Fibroblast of skin of back (primary cell): ENCODE measurements around the gene PDZRN3.

Experiments
- DNase-seq: peaks from one replicate; pipeline ENCODE4 v3.0.0-alpha.2; 2013

Gene PDZRN3

DNA sequence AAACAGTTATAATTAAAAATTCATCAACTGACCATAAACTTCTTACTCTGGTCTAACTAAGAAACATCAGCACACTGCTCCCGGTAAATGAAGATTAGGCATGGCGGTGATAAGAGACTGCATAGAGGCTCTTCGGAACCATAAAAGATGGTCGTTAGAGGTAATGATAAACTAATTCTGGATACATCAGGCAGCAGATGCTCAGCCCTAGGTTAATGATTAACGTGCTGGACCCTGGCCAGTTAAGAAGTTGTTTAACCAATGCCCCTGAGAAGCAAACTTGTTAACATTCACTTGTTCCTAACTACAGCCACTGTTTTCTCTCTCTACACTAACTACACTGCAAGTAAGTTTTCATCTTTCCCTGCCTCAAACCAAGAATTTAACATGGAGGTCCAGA is 111.5 kb downstream of the PDZRN3 start:
- DNase-seq, result no peak

DNA sequence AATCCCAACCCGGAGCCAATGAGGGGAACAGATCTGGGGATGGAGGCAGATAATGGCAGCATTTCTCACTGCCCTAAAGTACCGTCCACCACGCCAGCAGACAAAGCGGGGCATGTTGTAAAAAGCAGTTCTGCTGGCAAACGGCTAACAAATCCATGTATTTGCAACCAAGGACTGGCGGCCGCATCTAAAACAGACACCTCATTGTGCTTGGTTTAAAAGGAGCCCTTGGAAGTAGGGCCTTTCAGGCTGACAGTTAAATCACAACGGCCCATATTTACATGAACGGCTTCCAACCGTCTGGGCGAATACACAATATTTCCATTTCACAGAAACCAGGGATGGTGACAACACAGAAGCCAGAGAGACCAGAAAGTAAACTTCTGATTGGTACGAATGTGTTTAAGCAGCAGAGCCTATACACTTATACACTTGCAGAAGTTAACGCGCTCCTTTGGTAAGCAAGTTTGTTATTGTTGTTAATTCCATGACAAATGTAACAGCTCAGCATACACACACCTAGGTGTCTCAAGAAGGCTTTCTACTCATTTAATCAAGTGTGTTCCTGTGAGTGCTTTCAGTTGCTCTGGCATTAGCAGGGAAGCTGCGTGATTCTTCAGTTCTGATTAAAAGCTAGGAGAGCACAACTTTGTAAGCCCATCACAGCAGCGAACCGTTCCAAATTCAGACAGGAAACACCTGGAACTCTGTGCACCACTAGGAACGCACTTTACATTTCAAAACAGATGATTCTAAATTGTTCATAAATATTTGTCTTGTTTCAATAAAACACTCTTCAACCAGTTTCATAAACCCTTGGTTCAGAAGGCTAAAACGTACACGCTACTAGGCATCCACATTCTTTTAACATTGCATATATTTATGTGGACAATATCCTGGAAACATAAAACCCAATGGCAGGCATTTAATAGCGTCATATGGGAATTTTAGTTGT is 112.9 kb downstream of the PDZRN3 start:
- DNase-seq, result peak; percentile 60

DNA sequence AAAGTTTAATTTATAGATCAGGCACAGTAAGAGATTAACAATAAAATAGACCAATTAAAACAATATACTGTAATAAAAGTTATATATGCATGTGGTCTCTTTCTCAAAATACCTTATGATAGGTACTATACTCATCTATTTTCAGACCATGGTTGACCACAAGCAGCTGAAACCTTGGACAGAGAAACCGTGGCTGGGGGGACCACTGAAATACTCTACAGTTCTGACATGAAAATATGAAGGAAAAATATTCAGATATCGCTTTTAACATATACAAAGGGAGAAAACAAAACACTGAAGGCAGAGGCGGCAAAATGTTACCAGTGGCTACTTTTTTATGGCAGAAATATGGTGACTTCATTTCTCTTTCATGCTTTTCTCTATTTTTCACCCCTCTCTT is 114.0 kb downstream of the PDZRN3 start:
- no peak for DNase-seq

DNA sequence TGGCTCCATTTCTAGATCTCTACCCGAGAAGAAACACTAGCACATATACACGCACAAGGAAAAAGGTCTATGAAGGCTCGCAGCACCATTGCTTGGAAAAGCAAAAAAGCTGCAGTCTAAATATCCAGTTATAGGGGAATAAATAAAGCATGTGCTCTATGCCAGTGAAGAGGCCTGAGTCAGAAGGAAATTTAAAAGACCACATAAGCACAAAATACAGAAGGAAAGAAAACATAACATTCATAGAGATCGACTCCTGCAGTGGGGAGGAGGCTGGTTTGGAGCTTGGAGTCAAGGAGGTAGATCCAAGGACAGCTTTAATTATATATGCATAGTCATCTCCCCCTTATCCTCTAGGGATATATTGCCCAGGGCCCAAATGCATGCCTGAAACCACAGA is 114.4 kb downstream of the PDZRN3 start:
- DNase-seq, result peak; percentile 55

DNA sequence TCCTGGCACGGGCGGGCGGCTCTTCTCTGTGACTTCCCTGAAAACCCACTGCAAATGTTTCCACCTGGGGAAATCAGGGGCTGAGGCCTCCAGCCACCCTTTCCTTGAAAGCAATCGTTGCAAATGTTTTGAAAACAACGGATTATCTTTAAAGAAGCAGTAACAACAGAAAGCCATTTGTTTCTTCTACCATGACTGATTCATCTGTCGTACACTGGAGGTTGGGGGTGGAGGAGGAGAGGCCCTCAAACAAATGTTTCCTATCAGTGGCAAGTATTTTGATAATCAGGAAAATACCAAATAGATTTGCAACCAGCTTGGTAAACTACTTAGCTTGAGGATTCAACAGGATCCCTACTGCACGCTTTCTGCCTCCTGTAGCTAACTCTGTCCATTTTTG is 114.9 kb downstream of the PDZRN3 start:
- peak; percentile 33 for DNase-seq

DNA sequence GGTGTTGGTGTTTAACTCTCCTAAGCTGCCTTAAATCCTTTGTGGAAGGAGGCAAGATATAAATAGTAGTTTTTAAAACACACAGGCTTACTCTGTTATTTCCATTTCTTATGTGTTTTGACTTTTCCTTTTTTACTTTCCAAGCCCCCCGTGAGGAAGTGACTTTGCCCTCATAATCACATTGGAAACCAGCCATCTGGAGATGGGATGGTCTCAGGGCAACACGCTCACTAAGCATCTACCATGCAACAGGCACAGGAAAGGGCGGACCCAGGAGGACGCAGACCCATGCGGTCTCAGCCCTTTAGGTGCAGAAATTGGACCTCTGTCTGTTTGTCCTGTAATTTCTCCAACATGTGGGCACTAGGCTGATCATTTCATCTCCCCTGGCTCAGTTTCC is 115.7 kb downstream of the PDZRN3 start:
- DNase-seq, result no peak

DNA sequence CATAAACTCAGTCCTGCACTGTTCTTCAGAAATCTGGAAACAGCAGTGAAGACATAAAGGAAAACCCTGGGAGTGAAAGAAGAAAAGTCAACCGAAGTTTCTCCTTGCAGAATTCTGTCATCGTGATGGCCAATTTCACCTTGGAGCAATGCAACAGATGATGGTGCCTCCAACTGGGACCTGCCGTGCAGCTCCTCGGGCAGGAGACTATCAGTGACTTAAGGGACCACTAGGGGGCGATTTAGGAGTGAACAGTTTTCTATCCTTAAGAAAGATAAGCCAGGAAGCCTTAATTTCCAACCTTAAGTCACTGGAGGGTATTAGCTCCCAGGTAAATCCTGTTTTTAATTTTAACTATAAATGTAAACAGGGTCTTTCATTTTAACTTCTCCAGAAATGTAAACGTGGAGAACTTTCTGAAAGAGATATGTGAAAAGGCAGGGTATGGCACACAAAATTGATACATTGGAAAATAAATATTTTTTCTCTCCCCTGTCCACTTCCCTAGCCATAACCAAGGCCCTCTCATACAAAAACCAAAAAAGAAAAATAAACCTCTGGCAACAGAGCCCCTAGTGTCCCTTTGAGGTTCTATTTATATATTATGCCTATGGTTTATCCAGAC is 116.3 kb downstream of the PDZRN3 start:
- peak; percentile 69 for DNase-seq

DNA sequence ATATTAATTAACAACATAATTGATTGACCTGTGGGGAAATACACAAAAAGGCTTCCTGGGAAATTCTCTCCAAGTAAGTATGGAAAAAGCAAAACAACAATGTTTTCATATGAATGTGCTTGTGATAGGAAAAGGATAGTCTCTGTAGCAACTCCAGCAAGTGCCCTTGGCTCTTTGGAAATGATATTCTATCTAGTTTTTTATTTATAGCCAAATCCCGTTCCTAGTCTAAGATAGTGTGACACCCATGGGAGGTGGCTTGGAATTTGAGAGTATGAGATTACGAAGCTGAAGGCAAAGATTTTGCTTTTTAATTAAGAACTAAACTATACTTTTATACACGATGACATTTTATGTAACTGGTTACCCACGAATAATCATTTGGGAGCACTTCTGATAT is 119.9 kb downstream of the PDZRN3 start:
- DNase-seq, result no peak

DNA sequence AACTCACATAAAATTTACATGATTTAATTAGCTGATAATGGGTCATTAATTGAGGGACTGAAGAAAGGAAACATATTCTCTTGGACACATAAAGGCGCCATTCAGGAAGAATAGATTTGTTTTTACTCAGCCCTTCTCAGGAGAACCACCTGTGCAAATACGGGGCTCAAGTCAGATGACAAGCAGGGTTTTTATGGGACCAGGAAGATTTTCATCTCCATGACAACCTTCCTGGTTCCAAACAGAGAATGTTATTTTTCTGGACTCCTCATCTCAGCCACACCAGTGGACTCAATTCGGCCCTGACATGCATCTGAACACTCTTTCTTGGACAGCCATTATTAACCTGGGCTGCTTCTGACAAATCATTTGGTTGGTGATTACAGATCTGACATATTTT is 120.5 kb downstream of the PDZRN3 start:
- DNase-seq, result no peak

DNA sequence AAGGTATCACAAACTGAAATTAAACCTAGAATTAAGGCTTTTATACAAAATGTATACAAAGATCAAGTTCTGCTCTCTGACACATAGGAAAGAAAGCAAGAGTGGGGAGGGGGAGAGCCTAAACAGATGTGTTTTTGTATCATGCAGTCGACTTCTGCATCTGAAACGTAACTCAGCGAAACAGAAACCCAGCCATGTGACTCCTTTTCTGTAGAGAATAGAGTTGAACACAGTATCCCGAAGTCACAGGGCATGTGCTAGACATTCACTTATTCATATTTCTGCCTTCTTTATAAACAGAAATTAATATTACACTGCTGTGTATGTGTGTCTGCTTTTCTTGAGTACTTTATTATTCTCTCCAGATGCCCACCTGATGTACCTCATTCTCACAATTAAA is 121.0 kb downstream of the PDZRN3 start:
- DNase-seq, result no peak

DNA sequence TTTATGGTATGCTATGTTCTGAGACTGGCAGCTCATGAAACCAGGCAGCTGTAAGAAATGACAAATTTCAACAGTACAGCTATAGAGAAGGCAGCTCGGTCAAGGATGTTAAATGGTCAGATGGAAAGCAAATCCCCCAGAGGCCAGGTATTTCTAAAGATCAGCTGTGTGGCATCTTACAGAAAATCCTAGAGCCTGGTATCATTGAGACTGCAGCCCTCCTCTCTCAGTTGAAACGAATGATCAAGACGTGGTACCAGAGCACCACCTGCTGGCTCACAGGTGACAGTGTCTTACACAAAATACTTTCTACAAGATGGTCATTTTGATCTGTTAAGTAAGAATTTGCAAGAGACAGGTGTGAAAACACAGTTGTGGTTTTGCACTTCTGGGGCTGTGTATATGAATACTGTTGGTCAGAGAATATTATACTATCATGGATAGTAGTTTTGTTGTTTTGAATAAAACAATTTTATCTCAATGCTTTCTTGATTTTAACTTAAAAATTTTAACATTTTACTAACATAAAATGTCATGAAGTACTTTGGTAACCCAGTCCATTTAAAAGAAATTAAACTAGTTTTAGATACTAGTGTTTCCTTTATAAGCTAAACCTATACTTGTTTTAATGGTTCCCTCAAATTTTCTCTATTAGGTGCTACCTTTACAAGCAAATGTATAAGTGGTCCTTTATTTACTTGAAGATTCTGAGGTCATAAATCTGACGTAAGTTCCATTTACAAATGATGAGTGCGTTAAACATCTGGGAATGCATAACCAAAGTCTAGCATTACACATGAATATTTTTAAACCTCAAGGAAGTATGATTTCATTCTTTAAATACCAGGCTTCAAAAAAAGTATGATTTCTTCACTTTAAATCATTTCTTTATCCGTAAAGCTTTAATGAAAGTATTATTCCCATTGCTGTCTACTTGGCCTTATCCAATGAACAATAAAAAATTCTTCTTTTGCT is 121.8 kb downstream of the PDZRN3 start:
- peak; percentile 93 for DNase-seq

DNA sequence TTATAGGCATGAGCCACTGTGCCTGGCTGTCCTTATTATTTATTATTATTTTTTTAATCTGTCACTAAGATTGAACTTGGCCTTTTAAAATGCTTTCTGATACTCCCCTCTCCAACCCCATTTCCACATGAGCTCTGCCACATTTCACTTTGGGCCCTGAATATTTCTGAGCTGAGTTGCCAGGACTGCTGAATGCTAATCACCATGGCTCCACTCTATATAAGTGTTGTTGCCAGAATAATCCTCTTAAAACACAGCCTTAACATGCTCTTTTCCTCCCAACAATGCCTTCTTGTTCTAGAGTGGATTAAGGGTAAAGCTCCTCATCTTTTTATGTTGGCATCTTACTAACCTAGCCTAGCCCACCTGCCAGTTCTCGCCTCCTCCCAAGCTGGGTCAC is 124.4 kb downstream of the PDZRN3 start:
- peak; percentile 54 for DNase-seq

DNA sequence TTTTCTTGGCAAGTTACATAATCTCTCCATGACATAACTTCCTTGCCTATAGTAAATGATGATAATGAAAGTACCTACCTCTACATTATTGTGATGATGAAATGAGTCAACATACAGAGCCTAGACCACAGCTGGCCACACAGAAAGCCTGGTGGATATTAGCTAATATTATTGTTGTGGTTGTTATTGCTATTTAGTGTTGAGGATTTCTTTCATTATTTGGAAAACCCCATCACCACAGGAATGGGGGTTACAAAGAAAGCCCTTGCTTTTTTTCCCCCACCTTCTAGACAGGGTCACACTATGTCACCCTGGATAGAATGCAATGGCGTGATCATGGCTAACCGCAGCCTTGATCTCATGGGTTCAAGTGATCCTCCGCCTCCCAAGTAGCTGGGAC is 125.0 kb downstream of the PDZRN3 start:
- DNase-seq, result peak; percentile 54

DNA sequence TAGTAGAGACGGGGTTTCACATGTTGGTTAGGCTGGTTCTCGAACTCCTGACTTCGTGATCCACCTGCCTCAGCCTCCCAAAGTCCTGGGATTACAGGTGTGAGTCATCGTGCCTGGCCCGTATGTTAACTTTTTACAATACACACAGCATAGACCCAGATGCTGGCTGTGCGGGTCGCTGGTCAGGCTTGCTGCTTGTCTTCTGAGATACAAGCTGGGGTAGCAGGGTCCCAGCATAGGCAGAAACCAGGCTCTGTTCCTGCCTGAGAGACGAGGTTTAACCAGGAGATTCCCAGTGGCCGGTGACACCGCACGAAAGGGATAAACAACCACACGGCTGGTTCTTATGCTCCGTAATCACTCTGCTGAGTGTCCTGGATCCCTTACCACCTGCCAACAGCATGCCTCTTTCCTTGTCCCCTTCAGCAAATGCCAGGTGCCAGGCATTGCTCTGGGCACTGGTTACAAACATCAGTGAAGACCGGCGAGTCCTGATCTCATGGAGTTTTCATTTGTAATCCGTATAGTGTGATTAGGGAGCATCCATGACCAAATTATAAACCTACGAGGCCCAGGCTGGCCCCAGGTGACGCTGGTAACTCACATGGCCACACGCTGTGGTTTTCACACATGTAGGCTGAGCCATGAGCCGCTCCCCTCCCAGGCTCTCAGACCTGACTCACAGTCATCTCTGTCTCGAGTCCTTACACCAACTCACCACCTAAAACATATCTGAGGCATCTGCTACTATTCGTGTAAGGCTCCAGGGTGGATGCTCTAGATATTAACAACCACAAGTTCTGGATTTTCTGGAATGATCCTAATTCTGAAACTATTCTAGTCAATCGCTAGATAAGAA is 125.7 kb downstream of the PDZRN3 start:
- DNase-seq, result peak; percentile 44

DNA sequence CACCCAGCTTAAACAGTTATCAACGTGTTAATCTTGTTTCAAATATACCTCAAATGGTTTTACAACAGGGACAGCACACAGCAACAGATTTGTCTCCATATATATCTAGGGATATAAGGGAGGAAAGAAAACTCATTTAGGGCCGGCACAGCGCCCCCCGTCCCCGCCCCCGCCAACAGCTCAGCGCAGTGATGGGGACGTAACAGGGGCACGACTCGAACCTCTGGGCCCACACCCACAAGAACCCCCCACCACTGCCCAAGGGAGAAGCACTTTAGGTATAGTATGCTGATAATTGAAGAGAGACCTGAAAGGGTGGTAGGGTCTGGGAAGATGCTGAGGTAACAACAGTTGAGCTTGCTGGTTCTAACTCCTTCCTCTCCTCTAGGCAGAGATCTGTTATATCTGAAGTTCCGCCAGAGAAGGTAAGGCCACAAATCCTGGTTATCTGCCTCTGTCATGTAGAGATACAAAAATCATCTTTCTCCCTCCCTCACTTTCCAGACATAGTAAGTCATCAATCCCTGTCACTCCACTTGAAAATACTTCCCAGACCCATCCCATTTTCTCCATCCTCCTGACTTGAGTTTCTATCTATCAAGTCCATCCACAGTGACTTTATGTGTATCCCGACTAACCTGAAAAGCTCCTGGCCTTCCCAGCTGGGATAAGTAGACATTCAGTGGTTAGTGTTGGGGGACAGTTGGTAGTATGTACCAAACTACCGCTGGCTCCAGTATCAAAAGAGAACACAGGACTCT is 126.9 kb downstream of the PDZRN3 start:
- no peak for DNase-seq

DNA sequence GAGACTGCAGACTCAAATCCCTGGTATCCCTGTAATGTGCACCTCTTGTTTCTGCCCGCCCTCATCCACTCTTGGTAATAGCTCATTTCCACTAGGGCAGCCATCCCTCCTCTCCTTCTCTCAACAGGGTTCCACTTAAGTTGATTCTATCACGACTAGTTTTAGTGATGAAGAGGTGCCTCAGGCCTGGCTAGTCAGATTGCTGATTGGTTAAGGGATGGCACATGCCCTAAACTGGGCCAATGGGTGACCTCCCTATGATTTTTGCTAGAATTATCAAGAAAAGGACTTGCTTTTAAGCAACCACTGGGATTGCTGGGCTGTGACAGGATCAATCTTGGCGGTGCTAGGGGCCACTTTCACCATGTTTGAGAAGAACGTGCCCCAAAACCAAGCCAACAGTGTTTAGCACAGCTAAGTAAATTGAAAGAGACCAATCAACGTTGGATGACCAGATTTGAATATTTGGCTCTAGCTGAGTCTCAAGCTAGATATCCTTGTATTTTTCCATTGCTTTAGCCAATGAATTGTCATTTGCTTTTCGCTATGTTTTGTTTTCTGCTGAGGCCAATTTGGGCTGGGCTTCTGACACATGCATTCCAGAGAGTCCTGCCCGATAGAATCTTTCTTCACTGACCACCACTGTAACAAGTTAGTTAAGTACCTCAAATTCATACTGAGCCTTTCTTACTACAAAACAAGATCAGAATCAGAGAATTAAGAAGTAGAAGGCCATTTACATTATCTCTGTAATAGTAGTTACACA is 131.0 kb downstream of the PDZRN3 start:
- peak; percentile 88 for DNase-seq

DNA sequence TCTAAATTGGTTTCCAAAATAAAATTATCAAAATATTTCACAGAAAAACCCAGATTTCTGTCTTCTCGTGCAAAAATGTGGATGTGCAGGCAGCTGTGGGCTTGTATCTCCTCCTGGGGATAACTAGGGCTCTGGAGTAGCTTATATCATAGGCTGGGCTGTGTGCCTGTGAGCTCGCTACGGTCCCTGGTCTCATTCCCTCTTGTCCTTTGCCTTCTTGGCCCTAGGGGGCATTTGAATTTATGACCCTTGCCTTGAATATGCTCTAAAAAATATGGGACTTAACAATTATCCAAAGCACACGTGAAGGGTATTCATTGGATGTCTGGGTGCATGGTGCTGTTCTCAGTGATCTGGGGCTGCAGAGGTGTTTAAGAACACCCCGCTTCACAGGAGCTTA is 132.6 kb downstream of the PDZRN3 start:
- DNase-seq, result no peak

DNA sequence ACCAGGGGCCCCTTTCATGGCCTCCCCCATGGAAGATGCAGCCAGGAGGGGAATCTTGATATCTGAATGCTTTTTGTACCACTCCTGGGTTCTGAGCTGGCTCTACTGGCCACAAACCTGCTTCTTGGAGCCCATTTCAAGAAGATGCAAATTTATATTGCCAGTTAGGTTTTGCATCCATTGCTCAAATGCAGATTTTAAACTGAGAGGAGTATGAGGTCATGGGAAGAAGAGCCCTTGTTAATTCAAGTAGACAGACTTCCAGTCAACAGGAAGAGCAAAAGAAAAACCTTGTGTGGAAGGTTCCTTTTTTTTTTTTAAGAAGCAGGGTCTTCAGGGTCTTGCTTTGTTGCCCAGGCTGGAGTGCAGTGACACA is 133.5 kb downstream of the PDZRN3 start:
- DNase-seq, result no peak

DNA sequence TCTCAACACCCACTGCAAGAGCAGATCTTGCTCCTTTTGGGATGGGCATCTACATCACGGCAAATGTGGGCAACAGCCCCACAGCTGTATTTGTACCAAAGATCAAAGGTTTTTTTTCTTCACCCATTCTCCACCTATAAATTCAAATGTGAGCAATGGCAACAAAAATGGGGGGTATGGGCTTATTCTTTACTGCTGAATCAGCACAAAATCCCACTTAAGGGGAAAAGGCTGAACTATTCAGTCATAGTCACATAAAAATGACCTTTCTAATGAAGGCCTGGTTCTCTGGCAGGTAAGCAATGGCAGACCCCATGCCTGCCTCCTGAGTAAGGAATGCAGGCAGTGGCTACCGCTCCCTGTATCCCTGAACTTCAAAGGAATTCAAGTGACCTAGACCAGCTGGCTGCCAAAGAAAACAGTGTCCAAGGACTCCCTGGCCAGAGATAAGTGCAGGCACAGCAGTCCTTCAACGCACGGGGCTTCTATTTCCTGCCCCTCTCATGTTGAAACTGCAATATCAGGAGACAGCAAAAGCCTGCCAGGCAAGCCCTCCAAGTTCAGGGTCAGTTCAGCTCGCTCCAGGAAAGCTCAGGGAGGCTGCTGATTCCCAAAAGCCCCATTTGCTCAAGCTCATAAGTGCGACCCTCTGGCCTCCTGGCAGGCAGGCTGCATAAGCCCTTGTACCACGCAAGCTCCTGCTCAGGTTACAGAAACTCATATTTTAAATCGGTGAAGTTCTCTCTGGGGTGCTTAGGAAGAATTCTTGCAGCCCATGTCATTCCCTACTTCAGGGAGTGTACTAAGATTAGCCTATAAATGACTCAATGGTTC is 134.1 kb downstream of the PDZRN3 start:
- peak; percentile 58 for DNase-seq
